Liver (tissue), 9 donors: ENCODE data around the gene NRG2. TPM values are rescaled to one million over a fixed set of nuclear protein-coding genes. Genes with fewer than 3 reads are reported as not detected.
A peak's percentile ranks its signal among the peaks of the same experiment; 100 is the strongest.

Source experiments
- DNase-seq: peaks from one replicate; pipeline ENCODE4 v3.0.0-alpha.2; 2017; ENCODE audit warnings: low spot score
- H3K27ac ChIP-seq, 2 donors: one replicate each; pipeline ENCODE4 v1.7.0; 2013; ENCODE audit warnings: inconsistent platforms in 2 of 2, low read length in 2 of 2, control low read depth in 1 of 2, low read depth in 1 of 2, mild to moderate bottlenecking in 1 of 2
- H3K27me3 ChIP-seq, 4 donors: one replicate each; pipeline versions ENCODE4 v1.6.1 to v1.7.0; 2013; ENCODE audit warnings: low read length in 3 of 4, inconsistent platforms in 1 of 4, mild to moderate bottlenecking in 1 of 4, moderate library complexity in 1 of 4; ENCODE audit not compliant: control insufficient read depth in 4 of 4, insufficient read depth in 4 of 4
- H3K36me3 ChIP-seq, 4 donors: one replicate each; pipeline versions ENCODE4 v1.6.1 to v1.7.0; 2013; ENCODE audit warnings: low read length in 3 of 4, mild to moderate bottlenecking in 3 of 4, low read depth in 1 of 4, moderate library complexity in 1 of 4; ENCODE audit not compliant: control insufficient read depth in 4 of 4, insufficient read depth in 3 of 4
- H3K4me1 ChIP-seq, 4 donors: one replicate each; pipeline versions ENCODE4 v1.6.1 to v1.7.0; 2013; ENCODE audit warnings: low read length in 3 of 4, mild to moderate bottlenecking in 3 of 4, moderate library complexity in 1 of 4; ENCODE audit not compliant: control insufficient read depth in 4 of 4, insufficient read depth in 4 of 4
- H3K4me3 ChIP-seq, 3 donors: one replicate each; pipeline versions ENCODE4 v1.6.1 to v1.7.0; 2013; ENCODE audit warnings: low read length in 3 of 3, control low read depth in 1 of 3, low read depth in 1 of 3, mild to moderate bottlenecking in 1 of 3
- H3K9ac ChIP-seq, 2 donors: one replicate each; pipeline ENCODE4 v1.7.0; 2013; ENCODE audit warnings: low read length in 2 of 2, mild to moderate bottlenecking in 2 of 2, moderate library complexity in 2 of 2, control low read depth in 1 of 2, low read depth in 1 of 2
- H3K9me3 ChIP-seq, 4 donors: one replicate each; pipeline versions ENCODE4 v1.6.1 to v1.7.0; 2013; ENCODE audit warnings: low read length in 3 of 4; ENCODE audit not compliant: control insufficient read depth in 4 of 4
- EGR1 ChIP-seq, 2 donors: IDR thresholded peaks; 2 replicates each; pipeline ENCODE4 v1.6.1; 2016 to 2018; ENCODE audit warnings: antibody characterized with exemption in 2 of 2, low read depth in 2 of 2
- FOXA1 ChIP-seq: IDR thresholded peaks from 2 replicates; pipeline ENCODE4 v1.6.1; 2016; ENCODE audit warnings: antibody characterized with exemption
- FOXA2 ChIP-seq: IDR thresholded peaks from 2 replicates; pipeline ENCODE4 v1.6.1; 2016; ENCODE audit warnings: antibody characterized with exemption
- GABPA ChIP-seq, 2 donors: IDR thresholded peaks in 1 of 2; conservative IDR thresholded peaks in 1 of 2; 2 replicates each; pipeline ENCODE4 v1.6.1; 2016; ENCODE audit warnings: antibody characterized with exemption in 2 of 2, mild to moderate bottlenecking in 1 of 2, moderate library complexity in 1 of 2
- HNF4A ChIP-seq, 2 donors: conservative IDR thresholded peaks; 2 replicates each; pipeline ENCODE4 v1.6.1; 2016; ENCODE audit warnings: antibody characterized with exemption in 2 of 2, mild to moderate bottlenecking in 2 of 2
- JUND ChIP-seq, 2 donors: IDR thresholded peaks; 2 replicates each; pipeline ENCODE4 v1.6.1; 2016; ENCODE audit warnings: antibody characterized with exemption in 2 of 2
- NR2F2 ChIP-seq: IDR thresholded peaks from 2 replicates; pipeline ENCODE4 v1.6.1; 2016; ENCODE audit warnings: antibody characterized with exemption
- RAD21 ChIP-seq, 2 donors: IDR thresholded peaks; 2 replicates each; pipeline ENCODE4 v1.6.1; 2016; ENCODE audit warnings: antibody characterized with exemption in 2 of 2, mild to moderate bottlenecking in 2 of 2
- RXRA ChIP-seq, 2 donors: IDR thresholded peaks; 2 replicates each; pipeline ENCODE4 v1.6.1; 2017 to 2018; ENCODE audit warnings: antibody characterized with exemption in 2 of 2, mild to moderate bottlenecking in 1 of 2
- SP1 ChIP-seq: IDR thresholded peaks from 2 replicates; pipeline ENCODE4 v1.6.1; 2018; ENCODE audit warnings: antibody characterized with exemption, mild to moderate bottlenecking
- TAF1 ChIP-seq: conservative IDR thresholded peaks from 2 replicates; pipeline ENCODE4 v1.6.1; 2016; ENCODE audit warnings: antibody characterized with exemption, mild to moderate bottlenecking
- YY1 ChIP-seq: IDR thresholded peaks from 2 replicates; pipeline ENCODE4 v1.6.1; 2016; ENCODE audit warnings: antibody characterized with exemption, mild to moderate bottlenecking
- WGBS: extraction: QIAGEN DNeasy Blood & Tissue Kit; methylation state at CpG from one replicate; pipeline ENCODE4 v1.1.7; 2013; 5-methylcytosine and 5-hydroxymethylcytosine counted together
- polyA plus RNA-seq, 2 donors: library from polyadenylated mRNA; stranded (reverse) in 1 of 2; unstranded in 1 of 2; fragments of 200-250 nt in 1 of 2; fragments of >200 nt in 1 of 2; fragmentation: Nextera tagmentation in 1 of 2; extraction: Ambion mirVana in 1 of 2; gene quantifications; one replicate each; pipeline versions ENCODE4 v1.2.1 to v1.2.3, GENCODE V29; 2013 to 2015
- total RNA-seq, 2 donors: library from RNA; depleted of rRNA; stranded (reverse); fragments of >200 nt; gene quantifications; one replicate each; pipeline ENCODE4 v1.2.3, GENCODE V29; 2014
- TF ChIP-seq, protein P1 (sequence below): IDR thresholded peaks from 2 replicates; pipeline ENCODE4 v1.6.1; 2016; ENCODE audit warnings: antibody characterized with exemption
- TF ChIP-seq, protein P2 (sequence below): IDR thresholded peaks from 2 replicates; pipeline ENCODE4 v1.6.1; 2016; ENCODE audit warnings: antibody characterized with exemption
- TF ChIP-seq, protein P3 (sequence below): IDR thresholded peaks from 2 replicates; pipeline ENCODE4 v1.6.1; 2016; ENCODE audit warnings: antibody characterized with exemption
- TF ChIP-seq, protein P4 (sequence below): fragments of 150-350 bp; IDR thresholded peaks from 2 replicates; pipeline ENCODE4 v1.5.1; 2017; ENCODE audit warnings: improper control_type of control experiment, low read depth, low read length; ENCODE audit not compliant: missing input control
- TF ChIP-seq, protein P5 (sequence below): IDR thresholded peaks from 2 replicates; pipeline ENCODE4 v1.6.1; 2016; ENCODE audit warnings: antibody characterized with exemption, mild to moderate bottlenecking
- donor health status: healthy.
- donor health status: healthy.
- donor health status: healthy.
- donor health status: healthy.
- donor health status: healthy.

The NRG2 gene
- total and polyA plus RNA-seq, 4 donors, result 0.07 to 0.08 TPM; not detected in 2

DNA sequence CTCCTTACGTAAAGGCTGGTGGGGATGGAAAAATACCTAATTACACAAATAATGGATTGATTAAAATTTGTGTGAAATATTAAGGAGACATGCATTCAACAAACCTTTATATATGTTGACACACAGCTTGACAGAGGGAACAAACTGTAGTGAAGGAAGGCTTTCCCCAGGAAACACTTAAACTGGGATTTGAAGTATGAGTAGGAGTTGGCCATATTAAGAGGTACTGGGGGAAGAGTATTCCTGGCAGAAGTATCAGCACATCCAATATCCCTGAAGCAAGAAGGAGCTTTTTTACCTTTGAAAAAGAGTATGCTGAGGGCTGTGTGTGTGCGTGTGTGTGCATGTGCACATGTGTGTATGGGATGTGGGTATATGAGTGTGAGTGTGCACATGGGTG lies 136.4 kb downstream of the NRG2 start:
- 97% methylated on average over 2 of the region's 2 CpGs for WGBS
- H3K9me3 ChIP-seq, result no peaks in the 10 kb centered on the region
- H3K9ac ChIP-seq, result no peak overlapping the region
- TF ChIP-seq RAD21 (IDR thresholded peaks at IDR 0.05), result no peak
- no peak for TF ChIP-seq JUND (IDR thresholded peaks at IDR 0.05)
- TF ChIP-seq HNF4A (conservative IDR thresholded peaks at IDR 0.05), result no peak
- no peak for TF ChIP-seq RXRA (IDR thresholded peaks at IDR 0.05)
- TF ChIP-seq, protein P1, sequence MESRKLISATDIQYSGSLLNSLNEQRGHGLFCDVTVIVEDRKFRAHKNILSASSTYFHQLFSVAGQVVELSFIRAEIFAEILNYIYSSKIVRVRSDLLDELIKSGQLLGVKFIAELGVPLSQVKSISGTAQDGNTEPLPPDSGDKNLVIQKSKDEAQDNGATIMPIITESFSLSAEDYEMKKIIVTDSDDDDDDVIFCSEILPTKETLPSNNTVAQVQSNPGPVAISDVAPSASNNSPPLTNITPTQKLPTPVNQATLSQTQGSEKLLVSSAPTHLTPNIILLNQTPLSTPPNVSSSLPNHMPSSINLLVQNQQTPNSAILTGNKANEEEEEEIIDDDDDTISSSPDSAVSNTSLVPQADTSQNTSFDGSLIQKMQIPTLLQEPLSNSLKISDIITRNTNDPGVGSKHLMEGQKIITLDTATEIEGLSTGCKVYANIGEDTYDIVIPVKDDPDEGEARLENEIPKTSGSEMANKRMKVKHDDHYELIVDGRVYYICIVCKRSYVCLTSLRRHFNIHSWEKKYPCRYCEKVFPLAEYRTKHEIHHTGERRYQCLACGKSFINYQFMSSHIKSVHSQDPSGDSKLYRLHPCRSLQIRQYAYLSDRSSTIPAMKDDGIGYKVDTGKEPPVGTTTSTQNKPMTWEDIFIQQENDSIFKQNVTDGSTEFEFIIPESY, result no peak
- TF ChIP-seq SP1, result no peak
- peaks cover 5 to 14% (median 12%) of the 10 kb centered on the region in 4 donors for H3K4me1 ChIP-seq
- no peak for DNase-seq
- H3K27ac ChIP-seq, result no peak overlapping the region
- H3K4me3 ChIP-seq, result no peak overlapping the region
- H3K36me3 ChIP-seq, result no peaks in the 10 kb centered on the region
- peaks cover 3 to 15% (median 10%) of the 10 kb centered on the region in 4 donors for H3K27me3 ChIP-seq

DNA sequence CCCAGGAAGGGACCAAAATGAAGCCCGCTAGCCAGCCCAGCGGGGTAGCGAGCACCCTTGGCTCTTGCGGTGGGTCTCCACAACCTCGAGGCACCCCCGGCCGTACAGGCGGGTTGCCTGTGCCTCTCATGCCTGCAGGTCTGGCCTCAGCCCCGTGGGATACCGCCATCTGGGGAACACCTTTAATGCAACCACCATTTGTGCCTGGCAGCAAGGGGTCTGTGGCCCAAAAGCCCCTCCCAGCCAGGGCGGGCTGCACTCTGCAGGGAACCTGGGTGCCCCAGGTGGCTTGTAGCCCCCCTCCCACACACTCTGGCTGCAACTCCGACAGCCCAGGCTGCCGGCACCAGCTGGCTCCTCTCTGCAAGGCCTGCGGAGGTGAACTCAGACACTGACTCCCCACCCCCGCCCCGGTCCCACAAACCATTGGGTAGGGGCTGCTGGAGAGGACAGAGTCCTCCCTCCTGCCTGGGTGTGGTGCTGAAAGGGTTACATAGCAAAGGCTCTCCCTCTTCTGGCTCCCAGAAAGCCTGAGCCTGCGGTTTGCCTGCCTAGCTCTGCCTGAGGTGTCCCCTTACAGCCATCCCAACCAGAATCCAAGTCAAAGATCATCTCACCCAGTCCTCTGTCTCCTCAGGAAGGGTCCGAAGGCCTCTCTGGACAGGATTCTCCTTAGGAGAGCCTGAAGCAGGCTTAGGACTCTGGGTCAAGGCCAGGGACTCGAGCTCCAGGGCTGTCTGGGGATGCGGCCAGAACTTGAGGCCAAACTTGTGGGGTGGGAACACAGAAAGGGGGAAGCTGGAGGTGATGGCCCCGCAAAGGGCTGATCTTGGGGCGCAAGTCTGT lies 138.1 kb downstream of the NRG2 start:
- Histone ChIP-seq H3K4me3 (peak overlapping the region in 1 of 3 donors; percentile 43), H3K9ac (no peak overlapping the region), H3K36me3 (no peaks in the 10 kb centered on the region), H3K27ac (no peak overlapping the region), H3K9me3 (no peaks in the 10 kb centered on the region), H3K27me3 (peaks cover 3 to 15% (median 10%) of the 10 kb centered on the region in 4 donors), H3K4me1 (peaks cover 5 to 14% (median 12%) of the 10 kb centered on the region in 4 donors)
- TF ChIP-seq FOXA1 (no peak), RXRA (IDR thresholded peaks at IDR 0.05) (no peak), FOXA2 (no peak), TAF1 (no peak), NR2F2 (no peak)
- TF ChIP-seq, protein P2, sequence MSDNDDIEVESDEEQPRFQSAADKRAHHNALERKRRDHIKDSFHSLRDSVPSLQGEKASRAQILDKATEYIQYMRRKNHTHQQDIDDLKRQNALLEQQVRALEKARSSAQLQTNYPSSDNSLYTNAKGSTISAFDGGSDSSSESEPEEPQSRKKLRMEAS, result no peak
- no peak for DNase-seq
- WGBS, result 31% methylated on average over 22 of the region's 22 CpGs

DNA sequence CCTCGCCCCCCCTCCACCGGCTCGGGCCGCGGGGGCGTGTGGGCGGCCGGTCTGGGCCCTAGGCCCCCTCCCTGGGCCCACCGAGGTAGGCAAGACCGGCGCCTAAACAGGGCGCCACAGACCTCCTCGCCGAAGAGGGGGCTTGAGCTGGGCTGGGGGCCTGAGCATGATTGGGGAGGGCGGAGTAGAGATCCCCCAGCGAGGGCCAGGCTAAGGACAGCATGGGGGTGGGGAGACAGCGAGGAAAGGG lies 138.6 kb downstream of the NRG2 start:
- TF ChIP-seq, protein P3, sequence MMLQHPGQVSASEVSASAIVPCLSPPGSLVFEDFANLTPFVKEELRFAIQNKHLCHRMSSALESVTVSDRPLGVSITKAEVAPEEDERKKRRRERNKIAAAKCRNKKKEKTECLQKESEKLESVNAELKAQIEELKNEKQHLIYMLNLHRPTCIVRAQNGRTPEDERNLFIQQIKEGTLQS, result no peak
- TF ChIP-seq JUND (IDR thresholded peaks at IDR 0.05) (no peak), RXRA (IDR thresholded peaks at IDR 0.05) (no peak), GABPA (IDR thresholded peaks at IDR 0.05 in 1 of 2, conservative IDR thresholded peaks at IDR 0.05 in 1 of 2) (no peak), HNF4A (conservative IDR thresholded peaks at IDR 0.05) (no peak), YY1 (no peak), FOXA1 (no peak), EGR1 (IDR thresholded peaks at IDR 0.05; ENCODE audit: low read depth in 2 of 2) (no peak), TAF1 (no peak), FOXA2 (no peak)
- TF ChIP-seq, protein P1, result no peak
- TF ChIP-seq, protein P4, sequence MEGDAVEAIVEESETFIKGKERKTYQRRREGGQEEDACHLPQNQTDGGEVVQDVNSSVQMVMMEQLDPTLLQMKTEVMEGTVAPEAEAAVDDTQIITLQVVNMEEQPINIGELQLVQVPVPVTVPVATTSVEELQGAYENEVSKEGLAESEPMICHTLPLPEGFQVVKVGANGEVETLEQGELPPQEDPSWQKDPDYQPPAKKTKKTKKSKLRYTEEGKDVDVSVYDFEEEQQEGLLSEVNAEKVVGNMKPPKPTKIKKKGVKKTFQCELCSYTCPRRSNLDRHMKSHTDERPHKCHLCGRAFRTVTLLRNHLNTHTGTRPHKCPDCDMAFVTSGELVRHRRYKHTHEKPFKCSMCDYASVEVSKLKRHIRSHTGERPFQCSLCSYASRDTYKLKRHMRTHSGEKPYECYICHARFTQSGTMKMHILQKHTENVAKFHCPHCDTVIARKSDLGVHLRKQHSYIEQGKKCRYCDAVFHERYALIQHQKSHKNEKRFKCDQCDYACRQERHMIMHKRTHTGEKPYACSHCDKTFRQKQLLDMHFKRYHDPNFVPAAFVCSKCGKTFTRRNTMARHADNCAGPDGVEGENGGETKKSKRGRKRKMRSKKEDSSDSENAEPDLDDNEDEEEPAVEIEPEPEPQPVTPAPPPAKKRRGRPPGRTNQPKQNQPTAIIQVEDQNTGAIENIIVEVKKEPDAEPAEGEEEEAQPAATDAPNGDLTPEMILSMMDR, result no peak
- TF ChIP-seq, protein P5, sequence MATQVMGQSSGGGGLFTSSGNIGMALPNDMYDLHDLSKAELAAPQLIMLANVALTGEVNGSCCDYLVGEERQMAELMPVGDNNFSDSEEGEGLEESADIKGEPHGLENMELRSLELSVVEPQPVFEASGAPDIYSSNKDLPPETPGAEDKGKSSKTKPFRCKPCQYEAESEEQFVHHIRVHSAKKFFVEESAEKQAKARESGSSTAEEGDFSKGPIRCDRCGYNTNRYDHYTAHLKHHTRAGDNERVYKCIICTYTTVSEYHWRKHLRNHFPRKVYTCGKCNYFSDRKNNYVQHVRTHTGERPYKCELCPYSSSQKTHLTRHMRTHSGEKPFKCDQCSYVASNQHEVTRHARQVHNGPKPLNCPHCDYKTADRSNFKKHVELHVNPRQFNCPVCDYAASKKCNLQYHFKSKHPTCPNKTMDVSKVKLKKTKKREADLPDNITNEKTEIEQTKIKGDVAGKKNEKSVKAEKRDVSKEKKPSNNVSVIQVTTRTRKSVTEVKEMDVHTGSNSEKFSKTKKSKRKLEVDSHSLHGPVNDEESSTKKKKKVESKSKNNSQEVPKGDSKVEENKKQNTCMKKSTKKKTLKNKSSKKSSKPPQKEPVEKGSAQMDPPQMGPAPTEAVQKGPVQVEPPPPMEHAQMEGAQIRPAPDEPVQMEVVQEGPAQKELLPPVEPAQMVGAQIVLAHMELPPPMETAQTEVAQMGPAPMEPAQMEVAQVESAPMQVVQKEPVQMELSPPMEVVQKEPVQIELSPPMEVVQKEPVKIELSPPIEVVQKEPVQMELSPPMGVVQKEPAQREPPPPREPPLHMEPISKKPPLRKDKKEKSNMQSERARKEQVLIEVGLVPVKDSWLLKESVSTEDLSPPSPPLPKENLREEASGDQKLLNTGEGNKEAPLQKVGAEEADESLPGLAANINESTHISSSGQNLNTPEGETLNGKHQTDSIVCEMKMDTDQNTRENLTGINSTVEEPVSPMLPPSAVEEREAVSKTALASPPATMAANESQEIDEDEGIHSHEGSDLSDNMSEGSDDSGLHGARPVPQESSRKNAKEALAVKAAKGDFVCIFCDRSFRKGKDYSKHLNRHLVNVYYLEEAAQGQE, result no peak
- peaks cover 5 to 14% (median 12%) of the 10 kb centered on the region in 4 donors for H3K4me1 ChIP-seq
- DNase-seq, result no peak
- no peak overlapping the region for H3K9ac ChIP-seq
- peaks cover 3 to 15% (median 10%) of the 10 kb centered on the region in 4 donors for H3K27me3 ChIP-seq
- H3K27ac ChIP-seq, result no peak overlapping the region
- H3K4me3 ChIP-seq, result peak overlapping the region in 1 of 3 donors; percentile 43
- H3K36me3 ChIP-seq, result no peaks in the 10 kb centered on the region
- H3K9me3 ChIP-seq, result no peaks in the 10 kb centered on the region
- whole genome bisulfite sequencing, result 4% methylated on average over 17 of the region's 17 CpGs
